ENCODE data around the gene FAM83C.

The FAM83C gene

DNA sequence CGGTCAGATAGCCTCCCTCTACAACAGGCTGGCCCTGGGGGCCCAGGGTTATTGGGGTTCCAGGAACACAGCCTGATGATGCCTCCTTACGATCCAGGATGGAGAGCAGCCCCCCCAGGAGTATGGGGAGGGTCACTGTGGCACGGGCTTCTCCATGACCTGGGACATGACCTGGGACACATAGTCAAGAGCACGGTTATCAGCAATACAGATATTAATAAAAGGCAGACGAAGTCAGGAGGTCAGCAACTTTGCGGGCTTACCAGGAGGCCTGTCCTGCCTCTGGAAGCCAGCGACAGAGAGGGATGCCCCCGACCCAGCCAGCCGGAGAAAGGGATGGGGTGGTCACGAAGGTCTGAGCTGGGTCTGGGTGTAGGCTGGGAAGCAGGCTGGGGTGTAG, 15.1 kb downstream of the FAM83C start:
- Histone ChIP-seq H3K9me3 (ENCODE audit: control insufficient read depth, insufficient read depth, low read length) (no peaks in the 10 kb centered on the region), H3K4me3 (ENCODE audit: low read depth, low read length) (peak overlapping the region; percentile 90), H3K27me3 (ENCODE audit: control insufficient read depth, insufficient read depth, low read length) (no peaks in the 10 kb centered on the region), H3K9ac (ENCODE audit: low read depth, low read length) (peak overlapping the region; percentile 94), H3K36me3 (ENCODE audit: control insufficient read depth, insufficient read depth, low read length) (peaks cover 41% of the 10 kb centered on the region), H3K4me1 (ENCODE audit: control insufficient read depth, insufficient read depth, low read length) (peaks cover 5% of the 10 kb centered on the region)

- H3K9ac ChIP-seq (ENCODE audit: low read depth, low read length), result no peak overlapping the region
- peak overlapping the region; percentile 90 for H3K4me3 ChIP-seq (ENCODE audit: low read depth, low read length)
- H3K27me3 ChIP-seq (ENCODE audit: control insufficient read depth, insufficient read depth, low read length), result no peaks in the 10 kb centered on the region
- H3K9me3 ChIP-seq (ENCODE audit: control insufficient read depth, insufficient read depth, low read length), result no peaks in the 10 kb centered on the region
- peaks cover 5% of the 10 kb centered on the region for H3K4me1 ChIP-seq (ENCODE audit: control insufficient read depth, insufficient read depth, low read length)
- peaks cover 42% of the 10 kb centered on the region for H3K36me3 ChIP-seq (ENCODE audit: control insufficient read depth, insufficient read depth, low read length)
These were observed 15.8 kb downstream of the FAM83C start for GRCh38 chr20:35276408-35276807.

DNA sequence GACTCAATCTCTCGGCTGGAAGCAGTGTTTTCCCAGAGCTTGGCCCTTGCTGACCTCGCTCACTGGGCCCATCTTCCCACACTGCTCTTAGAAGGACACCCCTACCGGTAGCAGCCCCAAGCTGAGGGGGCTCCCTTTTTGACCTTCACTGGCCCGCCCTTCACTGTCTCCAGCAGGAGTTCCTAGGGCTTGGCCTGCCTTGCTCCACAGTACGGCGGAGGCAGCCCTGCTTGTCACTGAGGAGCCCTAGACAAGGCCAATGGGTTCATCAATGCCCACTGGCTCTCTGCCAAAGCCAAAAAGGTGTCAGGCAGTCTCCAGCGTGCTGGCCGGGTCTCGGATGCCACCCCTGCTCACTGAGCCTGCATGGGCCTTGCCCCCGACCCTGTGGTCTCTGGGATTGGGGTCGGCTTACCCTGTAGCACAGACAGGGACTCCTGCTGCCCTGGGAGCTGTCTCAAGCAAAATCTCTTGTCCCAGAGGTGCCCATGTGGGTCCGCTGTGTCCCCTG, 16.4 kb downstream of the FAM83C start:
- peaks cover 42% of the 10 kb centered on the region for H3K36me3 ChIP-seq (ENCODE audit: control insufficient read depth, insufficient read depth, low read length)
- no peaks in the 10 kb centered on the region for H3K9me3 ChIP-seq (ENCODE audit: control insufficient read depth, insufficient read depth, low read length)
- H3K27me3 ChIP-seq (ENCODE audit: control insufficient read depth, insufficient read depth, low read length), result no peaks in the 10 kb centered on the region
- H3K9ac ChIP-seq (ENCODE audit: low read depth, low read length), result no peak overlapping the region
- H3K4me1 ChIP-seq (ENCODE audit: control insufficient read depth, insufficient read depth, low read length), result peaks cover 5% of the 10 kb centered on the region
- no peak overlapping the region for H3K4me3 ChIP-seq (ENCODE audit: low read depth, low read length)

GRCh38 chr20:35274172-35275092, 17.8 kb downstream of the FAM83C start:
- peaks cover 39% of the 10 kb centered on the region for H3K36me3 ChIP-seq (ENCODE audit: control insufficient read depth, insufficient read depth, low read length)

DNA sequence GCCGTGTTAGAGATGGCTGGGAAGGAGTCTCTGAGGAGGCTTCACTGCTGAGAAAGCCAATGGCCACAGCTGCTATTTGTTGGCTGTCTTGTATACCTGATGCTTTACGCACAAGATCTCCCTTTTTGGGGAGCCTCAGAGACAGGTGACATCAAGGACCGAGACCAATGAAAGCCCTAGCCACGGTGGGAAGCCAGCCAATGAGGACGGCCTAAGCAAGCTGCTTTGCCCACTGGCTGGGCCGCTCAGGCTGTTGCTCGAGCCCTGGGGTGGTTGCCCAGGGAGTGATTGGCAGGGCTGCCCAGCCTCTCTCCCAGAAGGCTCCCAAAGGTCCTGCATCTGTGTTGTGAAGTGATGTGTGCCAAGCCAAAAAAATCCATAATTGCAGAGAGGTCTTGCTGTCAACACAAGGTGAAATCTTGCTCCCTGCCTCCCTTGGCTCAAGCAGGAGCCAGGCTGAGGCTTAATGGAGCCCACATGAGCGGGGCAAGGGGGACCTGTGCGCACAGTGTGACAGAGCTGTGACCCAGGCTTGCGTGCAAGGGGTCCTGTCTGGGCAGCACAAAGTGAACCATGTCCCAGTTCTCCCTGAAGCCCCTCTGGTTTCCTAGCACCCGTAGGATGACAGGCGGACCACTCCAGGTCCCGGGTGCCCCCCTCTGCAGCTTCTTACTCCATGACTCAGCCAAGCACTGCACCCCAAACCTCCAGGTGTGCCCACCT, 18.6 kb downstream of the FAM83C start:
- peaks cover 5% of the 10 kb centered on the region for H3K4me1 ChIP-seq (ENCODE audit: control insufficient read depth, insufficient read depth, low read length)
- H3K36me3 ChIP-seq (ENCODE audit: control insufficient read depth, insufficient read depth, low read length), result peaks cover 31% of the 10 kb centered on the region
- no peak overlapping the region for H3K4me3 ChIP-seq (ENCODE audit: low read depth, low read length)
- no peak overlapping the region for H3K9ac ChIP-seq (ENCODE audit: low read depth, low read length)
- no peaks in the 10 kb centered on the region for H3K9me3 ChIP-seq (ENCODE audit: control insufficient read depth, insufficient read depth, low read length)
- no peaks in the 10 kb centered on the region for H3K27me3 ChIP-seq (ENCODE audit: control insufficient read depth, insufficient read depth, low read length)

More at GRCh38 chr20:35274172-35275092, 17.8 kb downstream of the FAM83C start:
- H3K9me3 ChIP-seq (ENCODE audit: control insufficient read depth, insufficient read depth, low read length), result no peaks in the 10 kb centered on the region
- H3K9ac ChIP-seq (ENCODE audit: low read depth, low read length), result no peak overlapping the region
- peaks cover 5% of the 10 kb centered on the region for H3K4me1 ChIP-seq (ENCODE audit: control insufficient read depth, insufficient read depth, low read length)
- no peak overlapping the region for H3K4me3 ChIP-seq (ENCODE audit: low read depth, low read length)
- H3K27me3 ChIP-seq (ENCODE audit: control insufficient read depth, insufficient read depth, low read length), result no peaks in the 10 kb centered on the region

DNA sequence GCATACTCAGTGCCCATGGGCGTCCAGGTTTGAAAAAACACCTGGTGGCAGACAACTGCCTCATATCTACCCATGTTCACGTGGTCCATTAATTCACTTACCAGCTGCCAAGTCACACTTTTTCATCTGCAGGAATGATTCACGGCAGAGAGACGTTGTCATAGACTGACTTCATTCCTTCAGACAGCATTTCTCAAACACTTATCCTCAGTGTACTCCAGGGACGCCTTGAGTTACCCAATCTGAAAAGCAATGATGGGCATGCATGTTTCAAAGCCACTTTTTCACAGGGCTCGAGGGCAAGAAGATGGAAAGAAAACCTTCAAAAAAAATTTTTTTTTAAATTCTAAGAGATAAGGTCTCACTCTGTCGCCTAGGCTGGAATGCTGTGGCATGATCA, 20.3 kb downstream of the FAM83C start:
- Histone ChIP-seq H3K9me3 (ENCODE audit: control insufficient read depth, insufficient read depth, low read length) (no peaks in the 10 kb centered on the region), H3K4me1 (ENCODE audit: control insufficient read depth, insufficient read depth, low read length) (peaks cover 5% of the 10 kb centered on the region), H3K9ac (ENCODE audit: low read depth, low read length) (no peak overlapping the region), H3K4me3 (ENCODE audit: low read depth, low read length) (no peak overlapping the region), H3K36me3 (ENCODE audit: control insufficient read depth, insufficient read depth, low read length) (peaks cover 29% of the 10 kb centered on the region), H3K27me3 (ENCODE audit: control insufficient read depth, insufficient read depth, low read length) (no peaks in the 10 kb centered on the region)

- no peak overlapping the region for H3K9ac ChIP-seq (ENCODE audit: low read depth, low read length)
- no peaks in the 10 kb centered on the region for H3K4me1 ChIP-seq (ENCODE audit: control insufficient read depth, insufficient read depth, low read length)
- no peaks in the 10 kb centered on the region for H3K27me3 ChIP-seq (ENCODE audit: control insufficient read depth, insufficient read depth, low read length)
- H3K9me3 ChIP-seq (ENCODE audit: control insufficient read depth, insufficient read depth, low read length), result no peaks in the 10 kb centered on the region
- H3K4me3 ChIP-seq (ENCODE audit: low read depth, low read length), result no peak overlapping the region
- H3K36me3 ChIP-seq (ENCODE audit: control insufficient read depth, insufficient read depth, low read length), result peaks cover 33% of the 10 kb centered on the region
These were observed 20.9 kb downstream of the FAM83C start for GRCh38 chr20:35271073-35271882.

- no peaks in the 10 kb centered on the region for H3K9me3 ChIP-seq (ENCODE audit: control insufficient read depth, insufficient read depth, low read length)
- no peak overlapping the region for H3K4me3 ChIP-seq (ENCODE audit: low read depth, low read length)
- H3K9ac ChIP-seq (ENCODE audit: low read depth, low read length), result no peak overlapping the region
- peaks cover 32% of the 10 kb centered on the region for H3K36me3 ChIP-seq (ENCODE audit: control insufficient read depth, insufficient read depth, low read length)
- H3K27me3 ChIP-seq (ENCODE audit: control insufficient read depth, insufficient read depth, low read length), result no peaks in the 10 kb centered on the region
- no peaks in the 10 kb centered on the region for H3K4me1 ChIP-seq (ENCODE audit: control insufficient read depth, insufficient read depth, low read length)
These were observed 22.0 kb downstream of the FAM83C start for GRCh38 chr20:35270021-35270902.

DNA sequence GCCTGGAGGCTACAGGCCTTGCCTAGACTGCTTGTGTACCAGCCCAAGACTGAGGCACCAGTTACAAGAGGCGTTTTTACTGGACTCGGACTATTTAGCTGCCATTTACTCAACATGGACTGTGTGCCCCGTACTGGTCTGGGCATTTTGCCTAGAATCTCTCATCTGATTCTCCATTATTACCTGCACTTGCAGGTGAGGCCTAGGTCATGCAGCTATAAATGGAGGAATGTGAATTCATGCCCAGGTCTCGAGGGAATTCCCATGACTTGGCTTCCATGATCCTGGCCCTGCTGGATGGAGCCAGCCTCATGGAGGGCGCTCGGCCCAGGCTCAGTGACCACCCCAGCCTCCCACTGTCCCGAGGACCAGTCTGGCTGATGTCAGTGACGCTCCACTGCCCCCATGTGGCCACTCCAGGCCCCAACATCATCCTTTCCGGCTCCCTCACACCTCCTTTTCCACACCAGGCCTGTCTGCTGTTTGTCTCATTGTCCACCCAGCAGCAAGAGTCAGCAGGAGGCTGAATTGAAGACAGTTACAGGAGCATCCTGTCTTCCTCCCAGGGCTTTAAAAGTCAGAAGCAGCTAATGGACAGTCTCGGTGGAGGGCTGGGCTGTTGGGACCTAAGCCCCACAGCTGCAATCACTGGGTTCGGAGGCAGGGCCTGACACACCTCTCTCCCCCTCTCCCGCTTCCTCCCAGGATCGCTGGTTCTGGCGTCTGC, 23.0 kb downstream of the FAM83C start:
- peaks cover 1% of the 10 kb centered on the region for H3K4me1 ChIP-seq (ENCODE audit: control insufficient read depth, insufficient read depth, low read length)
- H3K4me3 ChIP-seq (ENCODE audit: low read depth, low read length), result no peak overlapping the region
- H3K36me3 ChIP-seq (ENCODE audit: control insufficient read depth, insufficient read depth, low read length), result peaks cover 28% of the 10 kb centered on the region
- no peaks in the 10 kb centered on the region for H3K27me3 ChIP-seq (ENCODE audit: control insufficient read depth, insufficient read depth, low read length)
- no peaks in the 10 kb centered on the region for H3K9me3 ChIP-seq (ENCODE audit: control insufficient read depth, insufficient read depth, low read length)
- H3K9ac ChIP-seq (ENCODE audit: low read depth, low read length), result peak overlapping the region; percentile 32

GRCh38 chr20:35267092-35267491, 25.1 kb downstream of the FAM83C start:
- Histone ChIP-seq H3K9ac (ENCODE audit: low read depth, low read length) (no peak overlapping the region), H3K4me3 (ENCODE audit: low read depth, low read length) (no peak overlapping the region), H3K36me3 (ENCODE audit: control insufficient read depth, insufficient read depth, low read length) (peaks cover 24% of the 10 kb centered on the region), H3K4me1 (ENCODE audit: control insufficient read depth, insufficient read depth, low read length) (peaks cover 10% of the 10 kb centered on the region), H3K27me3 (ENCODE audit: control insufficient read depth, insufficient read depth, low read length) (no peaks in the 10 kb centered on the region), H3K9me3 (ENCODE audit: control insufficient read depth, insufficient read depth, low read length) (no peaks in the 10 kb centered on the region)

Data from iPS-15b (cell line).